Endothelial cell of umbilical vein (primary cell): ENCODE data around the gene CAPN5.

ENCODE experiments used
- POLR2A ChIP-seq: IDR thresholded peaks from 2 replicates; pipeline ENCODE4 v1.6.1; 2012; ENCODE audit warnings: low read depth, mild to moderate bottlenecking, control low read depth, low read length
- POLR2AphosphoS5 ChIP-seq: IDR thresholded peaks from 2 replicates; pipeline ENCODE4 v1.6.1; 2012; ENCODE audit warnings: low read depth, mild to moderate bottlenecking, control low read depth, low read length, moderate library complexity; ENCODE audit not compliant: insufficient read depth

DNA sequence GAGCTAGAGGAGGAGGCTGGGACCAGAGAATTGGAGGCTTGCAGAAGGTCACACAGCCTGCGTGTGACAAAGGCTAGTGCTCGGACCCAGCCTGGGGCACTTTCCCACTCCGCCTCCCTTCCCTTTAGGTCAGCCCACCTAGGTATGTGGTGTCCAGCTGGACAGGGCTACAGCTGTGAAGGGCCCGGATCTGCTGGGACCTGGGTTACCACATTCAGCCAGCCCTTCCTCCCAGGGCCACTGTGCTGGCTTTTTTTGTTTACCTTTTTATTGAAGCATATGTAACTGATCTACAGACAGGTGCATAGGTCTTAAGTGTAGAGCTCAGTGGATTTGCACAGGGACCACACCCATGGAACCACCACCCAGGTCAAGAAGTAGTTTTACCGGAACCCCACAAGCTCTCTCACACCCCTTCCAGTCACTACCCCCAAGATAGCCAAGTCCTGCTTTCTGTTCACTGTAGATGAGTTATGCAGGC lies 8.7 kb downstream of the CAPN5 start:
- TF ChIP-seq POLR2A: no peak
- no peak for TF ChIP-seq POLR2AphosphoS5
